ENCODE measurements around the gene TERT.

The TERT gene

GRCh38 chr5:1325870-1326531 lies 31.1 kb upstream of the TERT start:
- peaks cover 24% of the 10 kb centered on the region for H3K4me1 Mint-ChIP-seq
- H3K4me3 Mint-ChIP-seq: peak overlapping the region in 1 of 3 experiments; percentile 4
- peaks cover 5% of the 10 kb centered on the region for H3K27me3 Mint-ChIP-seq (ENCODE audit: low read depth)
- peak overlapping the region; percentile 72 to 91 (median 79) for H3K27ac Mint-ChIP-seq
- peaks cover 19% of the 10 kb centered on the region for H3K9me3 Mint-ChIP-seq
- peaks cover 67% of the 10 kb centered on the region for H3K36me3 Mint-ChIP-seq (ENCODE audit: low read depth)
- TF ChIP-seq CTCF (IDR thresholded peaks at IDR 0.05; ENCODE audit: unreplicated experiment in 3 of 3): no peak

GRCh38 chr5:1325191-1325741 lies 30.4 kb upstream of the TERT start:
- Mint-ChIP-seq H3K27me3 (ENCODE audit: low read depth) (peaks cover 5% of the 10 kb centered on the region), H3K4me3 (no peak overlapping the region), H3K36me3 (ENCODE audit: low read depth) (peaks cover 60% of the 10 kb centered on the region), H3K9me3 (peaks cover 19% of the 10 kb centered on the region), H3K4me1 (peaks cover 24% of the 10 kb centered on the region), H3K27ac (no peak overlapping the region)
- no peak for TF ChIP-seq CTCF (IDR thresholded peaks at IDR 0.05; ENCODE audit: unreplicated experiment in 3 of 3)

- peaks cover 24% of the 10 kb centered on the region for H3K4me1 Mint-ChIP-seq
- TF ChIP-seq CTCF (IDR thresholded peaks at IDR 0.05; ENCODE audit: unreplicated experiment in 3 of 3): no peak
- H3K9me3 Mint-ChIP-seq: peaks cover 19% of the 10 kb centered on the region
- H3K27me3 Mint-ChIP-seq (ENCODE audit: low read depth): peaks cover 5% of the 10 kb centered on the region
- H3K27ac Mint-ChIP-seq: no peak overlapping the region
- H3K36me3 Mint-ChIP-seq (ENCODE audit: low read depth): peaks cover 56% of the 10 kb centered on the region
- no peak overlapping the region for H3K4me3 Mint-ChIP-seq
These were observed 29.9 kb upstream of the TERT start for GRCh38 chr5:1324719-1325190.

GRCh38 chr5:1324301-1324700 lies 29.4 kb upstream of the TERT start:
- Mint-ChIP-seq H3K36me3 (ENCODE audit: low read depth) (peaks cover 56% of the 10 kb centered on the region), H3K27ac (no peak overlapping the region), H3K4me1 (peaks cover 24% of the 10 kb centered on the region), H3K9me3 (peaks cover 19% of the 10 kb centered on the region), H3K27me3 (ENCODE audit: low read depth) (peaks cover 5% of the 10 kb centered on the region), H3K4me3 (no peak overlapping the region)
- no peak for TF ChIP-seq CTCF (IDR thresholded peaks at IDR 0.05; ENCODE audit: unreplicated experiment in 3 of 3)

- H3K4me3 Mint-ChIP-seq: no peak overlapping the region
- peaks cover 5% of the 10 kb centered on the region for H3K27me3 Mint-ChIP-seq (ENCODE audit: low read depth)
- no peak for TF ChIP-seq CTCF (IDR thresholded peaks at IDR 0.05; ENCODE audit: unreplicated experiment in 3 of 3)
- H3K27ac Mint-ChIP-seq: no peak overlapping the region
- peaks cover 54% of the 10 kb centered on the region for H3K36me3 Mint-ChIP-seq (ENCODE audit: low read depth)
- peaks cover 18% of the 10 kb centered on the region for H3K9me3 Mint-ChIP-seq
- peaks cover 24% of the 10 kb centered on the region for H3K4me1 Mint-ChIP-seq
These were observed 28.9 kb upstream of the TERT start for GRCh38 chr5:1323803-1324173.

Measured in nephron (organoid).